ENCODE results near the gene SPDEF. TPM values are rescaled to one million over a fixed set of nuclear protein-coding genes. Genes with fewer than 3 reads are reported as not detected.

The SPDEF gene
- total and polyA plus RNA-seq, 10 of the 15 experiments (the other 5 are each of a cell fraction or from before 2014, with no cell fraction given), result not detected

- TF ChIP-seq ZBTB4 (CRISPR knock-in tag; IDR thresholded peaks at IDR 0.05) (no peak), MXI1 (IDR thresholded peaks at IDR 0.05; ENCODE audit: low read depth, low read length) (no peak), SREBF2 (IDR thresholded peaks at IDR 0.05; ENCODE audit: low read length) (no peak)
- TF ChIP-seq, protein P1, sequence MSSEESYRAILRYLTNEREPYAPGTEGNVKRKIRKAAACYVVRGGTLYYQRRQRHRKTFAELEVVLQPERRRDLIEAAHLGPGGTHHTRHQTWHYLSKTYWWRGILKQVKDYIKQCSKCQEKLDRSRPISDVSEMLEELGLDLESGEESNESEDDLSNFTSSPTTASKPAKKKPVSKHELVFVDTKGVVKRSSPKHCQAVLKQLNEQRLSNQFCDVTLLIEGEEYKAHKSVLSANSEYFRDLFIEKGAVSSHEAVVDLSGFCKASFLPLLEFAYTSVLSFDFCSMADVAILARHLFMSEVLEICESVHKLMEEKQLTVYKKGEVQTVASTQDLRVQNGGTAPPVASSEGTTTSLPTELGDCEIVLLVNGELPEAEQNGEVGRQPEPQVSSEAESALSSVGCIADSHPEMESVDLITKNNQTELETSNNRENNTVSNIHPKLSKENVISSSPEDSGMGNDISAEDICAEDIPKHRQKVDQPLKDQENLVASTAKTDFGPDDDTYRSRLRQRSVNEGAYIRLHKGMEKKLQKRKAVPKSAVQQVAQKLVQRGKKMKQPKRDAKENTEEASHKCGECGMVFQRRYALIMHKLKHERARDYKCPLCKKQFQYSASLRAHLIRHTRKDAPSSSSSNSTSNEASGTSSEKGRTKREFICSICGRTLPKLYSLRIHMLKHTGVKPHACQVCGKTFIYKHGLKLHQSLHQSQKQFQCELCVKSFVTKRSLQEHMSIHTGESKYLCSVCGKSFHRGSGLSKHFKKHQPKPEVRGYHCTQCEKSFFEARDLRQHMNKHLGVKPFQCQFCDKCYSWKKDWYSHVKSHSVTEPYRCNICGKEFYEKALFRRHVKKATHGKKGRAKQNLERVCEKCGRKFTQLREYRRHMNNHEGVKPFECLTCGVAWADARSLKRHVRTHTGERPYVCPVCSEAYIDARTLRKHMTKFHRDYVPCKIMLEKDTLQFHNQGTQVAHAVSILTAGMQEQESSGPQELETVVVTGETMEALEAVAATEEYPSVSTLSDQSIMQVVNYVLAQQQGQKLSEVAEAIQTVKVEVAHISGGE (CRISPR knock-in tag; IDR thresholded peaks at IDR 0.05), result no peak
Observed at GRCh38 chr6:34544776-34545471, 11.2 kb downstream of the SPDEF start (continued).

GRCh38 chr6:34544052-34544604 is 12.0 kb downstream of the SPDEF start:
- DNase-seq (ENCODE audit: low read depth, low spot score), result no peak
- H3K4me2 ChIP-seq (ENCODE audit: control insufficient read depth, insufficient read depth), result no peak overlapping the region
- H3K27ac ChIP-seq (ENCODE audit: control insufficient read depth, insufficient read depth), result no peak overlapping the region
- no peaks in the 10 kb centered on the region for H3K79me2 ChIP-seq (ENCODE audit: control insufficient read depth, insufficient read depth, low read length)
- no TSS peak for BruUV-seq (replicated peaks)
- H3K4me3 ChIP-seq, result no peak overlapping the region
- H3K9me3 ChIP-seq (replicated peaks; ENCODE audit: control insufficient read depth, insufficient read depth, low read length), result no peaks in the 10 kb centered on the region
- H3K36me3 ChIP-seq (ENCODE audit: control insufficient read depth in 2 of 2, insufficient read depth in 2 of 2, low read length in 1 of 2), result no peaks in the 10 kb centered on the region
- ATAC-seq, result no peak
- H3K4me1 ChIP-seq (ENCODE audit: control insufficient read depth, insufficient read depth, low read length), result no peaks in the 10 kb centered on the region
- no peak overlapping the region for H3K9ac ChIP-seq (ENCODE audit: control insufficient read depth, insufficient read depth, low read length)
- 77% methylated on average over 25 of the region's 27 CpGs for WGBS (ENCODE audit: insufficient coverage, insufficient replicate concordance, low lambda C conversion rate, missing lambda C conversion rate)
- ChIA-PET SMC1A (ENCODE audit: uncharacterized antibody, unreplicated experiment) (no interaction called here), POLR2A (no interaction called here), CTCF (no interaction called here), RAD21 (ENCODE audit: unreplicated experiment) (no interaction called here)
- H4K20me1 ChIP-seq (ENCODE audit: control insufficient read depth, insufficient read depth), result no peaks in the 10 kb centered on the region
- H2AFZ ChIP-seq (ENCODE audit: control insufficient read depth, low read depth, low read length), result no peak overlapping the region
- intact Hi-C loops (cut with micrococcal nuclease; ENCODE audit: unreplicated experiment) (no loop called here), in situ Hi-C loops (cut with MboI) (no loop called here)
- FAIRE-seq, result no peak
- H3K27me3 ChIP-seq (replicated peaks in 1 of 2; ENCODE audit: control insufficient read depth in 2 of 2, insufficient read depth in 2 of 2, low read length in 1 of 2), result no peaks in the 10 kb centered on the region
- TF ChIP-seq YY1 (IDR thresholded peaks at IDR 0.05; ENCODE audit: low read depth, low read length), result no peak
- no peak for TF ChIP-seq CEBPZ (IDR thresholded peaks at IDR 0.05; ENCODE audit: low read depth, low read length)
- TF ChIP-seq SRF (IDR thresholded peaks at IDR 0.05; ENCODE audit: low read depth in 2 of 2, low read length in 2 of 2), result no peak
- no peak for TF ChIP-seq GABPA (IDR thresholded peaks at IDR 0.05; ENCODE audit: low read depth)
- TF ChIP-seq SIX5 (IDR thresholded peaks at IDR 0.05; ENCODE audit: low read depth, low read length, severe bottlenecking), result no peak
- TF ChIP-seq ZNF24 (IDR thresholded peaks at IDR 0.05), result no peak
- TF ChIP-seq RUNX3 (IDR thresholded peaks at IDR 0.05; ENCODE audit: low read length), result no peak
- no peak for TF ChIP-seq SPI1 (IDR thresholded peaks at IDR 0.05; ENCODE audit: borderline replicate concordance, insufficient read depth, low read depth, low read length)

Data from GM12878 (cell line).